Measurements from ENCODE around the gene PUS7.
"Not testable (repeated sequence)": the region's sequence is repeated elsewhere in the genome, so short reads cannot be mapped to it uniquely, and the experiment has no call there.

PUS7 gene

GRCh38 chr7:105521717-105522463 lies at the start of gene PUS7:
PUS7 (minus strand) TSS chr7:105522271; CDS start chr7:105508512, 13,759 bp downstream.
- peak; percentile 98 for DNase-seq (ENCODE audit: low spot score)

GRCh38 chr7:105567821-105568220 lies 45.8 kb upstream of the PUS7 start:
- DNase-seq (ENCODE audit: low spot score) = no peak

GRCh38 chr7:105567024-105567423 lies 45.0 kb upstream of the PUS7 start:
- DNase-seq (ENCODE audit: low spot score) = no peak

DNA sequence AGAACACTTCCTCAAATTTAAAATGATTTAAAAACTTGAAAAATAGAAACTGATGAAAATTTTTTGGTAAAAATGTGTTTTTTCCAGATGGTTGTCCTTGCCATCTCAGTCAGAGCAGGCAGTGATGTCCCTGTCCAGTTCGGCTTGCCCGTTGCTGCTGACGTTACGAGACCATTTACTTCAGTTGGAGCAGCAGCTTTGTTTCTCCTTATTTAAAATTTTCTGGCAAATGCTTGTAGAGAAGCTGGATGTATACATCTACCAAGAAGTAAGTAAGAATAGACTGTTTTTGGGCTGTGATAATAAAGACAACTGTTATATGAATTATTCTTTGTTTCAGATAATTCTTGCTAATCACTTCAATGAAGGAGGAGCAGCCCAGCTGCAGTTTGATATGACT lies 43.1 kb upstream of the PUS7 start:
- no peak for DNase-seq (ENCODE audit: low spot score)

GRCh38 chr7:105559926-105560325 lies 37.9 kb upstream of the PUS7 start:
- no peak for DNase-seq (ENCODE audit: low spot score)

GRCh38 chr7:105538339-105538738 lies 16.3 kb upstream of the PUS7 start:
- DNase-seq (ENCODE audit: low spot score) = no peak

DNA sequence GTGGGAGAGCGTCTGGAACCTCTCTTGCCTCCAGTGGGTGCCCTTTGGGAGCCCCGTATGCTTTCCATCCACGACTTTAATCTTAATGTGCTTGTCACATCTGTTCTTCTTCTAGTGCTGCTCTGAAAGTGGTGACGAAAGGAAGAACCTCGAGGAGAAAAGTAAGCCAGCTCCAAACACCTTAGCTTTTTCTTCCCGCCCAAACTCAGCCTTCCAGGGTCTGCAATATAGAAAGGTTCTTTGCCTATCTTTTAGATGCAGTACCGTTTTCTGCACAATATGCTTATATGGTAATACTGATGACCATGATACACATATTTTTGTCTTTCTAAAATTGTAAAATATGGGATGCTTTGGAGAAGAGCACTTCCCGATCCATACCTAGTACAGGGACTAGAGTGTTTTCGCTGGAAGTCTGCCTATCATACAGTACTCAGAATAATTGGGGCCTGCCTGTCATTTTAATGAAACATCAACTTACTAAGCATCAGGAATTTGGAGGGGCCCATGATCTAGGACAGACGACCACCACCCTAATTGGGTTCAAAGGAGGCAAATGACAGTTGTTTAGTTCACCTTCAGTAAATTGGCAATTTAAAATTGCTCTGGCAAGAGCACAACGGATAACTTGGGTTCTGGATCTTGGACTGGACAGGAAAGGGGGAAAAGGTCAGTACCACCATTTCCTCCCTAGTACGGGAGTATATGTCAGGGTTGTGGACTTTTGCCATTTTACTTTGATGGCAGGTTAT lies 10.8 kb upstream of the PUS7 start:
- DNase-seq (ENCODE audit: low spot score) = no peak

DNA sequence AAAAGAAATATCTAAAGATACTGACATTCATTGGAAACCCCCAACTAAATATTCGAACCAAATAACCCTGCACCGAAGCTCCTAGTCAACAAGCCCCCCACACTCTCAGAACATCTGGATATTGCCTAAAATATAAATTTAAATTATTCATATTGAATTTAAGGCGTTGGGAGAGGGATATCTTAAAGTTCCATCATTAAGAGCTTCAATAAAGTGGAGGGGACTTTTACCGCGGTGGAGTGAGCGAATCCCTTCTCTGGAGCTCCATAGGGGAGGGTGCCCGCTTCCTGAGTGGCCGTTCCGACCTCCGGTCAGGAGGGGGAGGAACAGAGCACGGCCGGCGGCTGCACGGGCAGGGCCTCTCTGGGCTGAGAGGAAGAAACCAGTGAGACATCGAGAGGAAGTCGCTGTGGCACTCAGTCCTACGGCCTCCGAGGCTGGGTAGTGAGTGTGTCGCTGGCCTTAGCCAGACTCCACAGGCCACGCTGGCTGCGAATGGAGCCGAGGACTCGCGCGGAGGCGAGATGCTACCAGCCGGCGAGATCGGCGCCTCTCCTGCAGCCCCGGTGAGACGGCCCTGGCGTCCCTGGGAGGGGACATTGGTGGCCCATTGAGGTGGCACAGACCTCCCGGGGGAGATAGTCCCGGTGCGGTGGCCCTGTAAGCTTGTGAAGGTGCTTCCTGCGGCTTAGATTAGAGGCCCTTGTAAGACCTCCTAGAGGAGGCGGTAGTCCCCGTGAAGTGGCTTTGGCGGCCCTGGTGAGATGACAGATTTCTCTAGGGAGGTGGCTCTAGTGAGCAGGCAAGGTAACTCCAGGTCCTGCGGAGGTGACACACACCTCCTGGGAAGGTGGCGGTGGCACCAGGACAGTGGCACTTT lies 10.0 kb upstream of the PUS7 start, which contains the start of gene RINT1:
Gene RINT1, plus strand, starts transcription at position 410 of the 880 bp plus-strand sequence. Its CDS starts 115 bp downstream, at position 525.
- DNase-seq (ENCODE audit: low spot score) = peak; percentile 94

GRCh38 chr7:105530546-105530945 lies 8.5 kb upstream of the PUS7 start:
- DNase-seq (ENCODE audit: low spot score) = no peak

DNA sequence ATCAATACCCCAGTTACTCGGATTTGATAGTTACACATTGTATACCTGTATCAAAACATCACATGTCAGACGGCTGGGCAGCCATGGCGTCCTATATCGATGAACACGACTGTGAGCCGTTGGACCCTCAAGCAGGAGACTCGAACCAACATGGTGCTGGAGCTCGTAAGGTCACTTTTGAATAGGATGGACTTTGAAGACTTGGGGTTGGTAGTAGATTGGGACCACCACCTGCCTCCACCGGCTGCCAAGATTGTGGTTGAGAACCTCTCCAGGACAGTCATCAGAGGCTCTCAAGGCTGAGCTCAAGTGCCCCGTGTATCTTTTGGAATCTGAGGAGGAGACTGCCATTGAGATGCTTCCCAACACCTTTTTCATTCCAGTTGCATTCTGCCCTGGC lies 8.1 kb upstream of the PUS7 start:
- no peak for DNase-seq (ENCODE audit: low spot score)

DNA sequence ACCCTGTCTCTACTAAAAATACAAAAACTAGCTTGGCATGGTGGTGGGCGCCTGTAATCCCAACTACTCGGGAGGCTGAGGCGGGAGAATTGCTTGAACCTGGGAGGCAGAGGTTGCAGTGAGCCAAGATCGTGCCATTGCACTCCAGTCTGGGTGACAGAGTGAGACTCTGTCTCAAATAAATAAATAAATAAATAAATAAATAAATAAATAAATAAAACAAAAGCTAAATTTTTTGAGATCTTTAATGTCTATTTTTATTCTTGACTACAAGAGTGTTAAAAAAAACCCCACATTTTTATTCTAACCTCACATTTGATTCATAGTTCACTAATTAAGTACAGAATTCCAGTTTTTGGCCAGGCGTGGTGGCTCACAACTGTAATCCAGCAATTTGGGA lies 5.7 kb upstream of the PUS7 start:
- not testable (repeated sequence) for DNase-seq (ENCODE audit: low spot score)

GRCh38 chr7:105524840-105525239 lies 2.8 kb upstream of the PUS7 start:
- no peak for DNase-seq (ENCODE audit: low spot score)

- DNase-seq (ENCODE audit: low spot score) = not testable (repeated sequence)
These were observed 2.4 kb upstream of the PUS7 start for GRCh38 chr7:105524423-105524822.

GRCh38 chr7:105521027-105521716 lies 899 bp downstream of the PUS7 start:
- DNase-seq (ENCODE audit: low spot score) = peak; percentile 82

DNA sequence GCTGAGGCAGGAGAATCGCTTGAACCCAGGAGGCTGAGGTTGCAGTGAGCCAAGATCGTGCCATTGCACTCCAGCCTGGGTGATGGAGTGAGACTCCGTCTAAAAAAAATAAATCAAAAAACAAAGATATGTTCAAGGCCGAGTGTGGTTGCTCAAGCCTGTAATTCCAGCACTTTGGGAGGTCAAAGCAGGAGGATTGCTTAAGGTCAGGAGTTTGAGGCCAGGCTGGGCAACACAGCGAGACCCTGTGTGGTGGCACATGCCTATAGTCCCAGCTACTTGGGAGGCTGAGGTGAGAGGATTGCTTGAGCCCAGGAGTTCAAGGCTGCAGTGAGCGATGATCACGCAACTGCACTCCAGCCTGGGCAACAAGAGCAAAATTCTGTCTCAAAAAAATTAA lies 1.5 kb downstream of the PUS7 start:
- not testable (repeated sequence) for DNase-seq (ENCODE audit: low spot score)

GRCh38 chr7:105519353-105519752 lies 2.7 kb downstream of the PUS7 start:
- DNase-seq (ENCODE audit: low spot score) = no peak

DNA sequence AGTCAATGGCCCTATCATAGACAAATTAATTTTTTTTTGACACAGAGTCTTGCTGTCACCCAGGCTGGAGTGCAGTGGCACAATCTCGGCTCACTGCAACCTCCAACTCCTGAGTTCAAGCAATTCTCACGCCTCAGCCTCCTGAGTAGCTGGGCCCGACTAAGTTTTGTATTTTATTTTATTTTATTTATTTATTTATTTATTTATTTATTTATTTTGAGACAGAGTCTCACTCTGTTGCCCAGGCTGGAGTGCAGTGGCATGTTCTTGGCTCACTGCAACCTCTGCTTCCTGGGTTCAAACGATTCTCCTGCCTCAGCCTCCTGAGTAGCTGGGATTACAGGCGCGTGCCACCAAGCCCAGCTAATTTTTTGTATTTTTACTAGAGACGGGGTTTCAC lies 6.5 kb downstream of the PUS7 start:
- DNase-seq (ENCODE audit: low spot score) = not testable (repeated sequence)

GRCh38 chr7:105512926-105513526 lies 9.0 kb downstream of the PUS7 start:
- DNase-seq (ENCODE audit: low spot score) = no peak

- no peak for DNase-seq (ENCODE audit: low spot score)
These were observed 9.7 kb downstream of the PUS7 start for GRCh38 chr7:105512415-105512814.

DNA sequence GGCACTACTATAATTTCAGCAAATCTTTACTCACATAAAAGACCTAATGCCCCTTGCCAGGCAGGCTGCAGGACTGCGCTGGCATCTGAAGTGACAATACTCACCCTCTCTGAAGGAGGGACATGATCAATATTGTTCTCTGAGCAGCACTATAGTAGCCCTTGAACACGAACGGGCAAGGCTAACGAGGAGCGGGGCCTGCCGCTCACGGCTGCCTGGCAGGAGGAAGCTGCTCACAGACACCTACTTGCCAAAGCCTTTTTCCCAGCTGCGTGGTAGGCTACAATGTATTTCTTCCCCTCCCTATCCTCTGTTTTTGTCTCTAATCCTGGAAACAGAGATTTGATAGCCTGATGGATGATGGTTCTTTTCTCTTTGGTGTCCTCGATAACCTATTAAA lies 19.9 kb downstream of the PUS7 start:
- DNase-seq (ENCODE audit: low spot score) = no peak

GRCh38 chr7:105497016-105497415 lies 25.1 kb downstream of the PUS7 start:
- no peak for DNase-seq (ENCODE audit: low spot score)
